MM.1S (cell line): ENCODE results near the gene DZIP1.

Experiments used
- DNase-seq: peaks from one replicate; pipeline ENCODE4 v3.0.0-alpha.2; 2015
- H2AFZ ChIP-seq: fragments of 300-600 bp; sonication (generic); 2 replicates; pipeline ENCODE4 v1.6.0; 2016; ENCODE audit warnings: antibody characterized with exemption, low read length
- H3F3A ChIP-seq: fragments of 300-600 bp; sonication (generic); 2 replicates; pipeline ENCODE4 v1.6.1; 2016; ENCODE audit warnings: mild to moderate bottlenecking, antibody characterized with exemption, low read length, moderate library complexity, mixed read lengths; ENCODE audit not compliant: insufficient read depth
- H3K27ac ChIP-seq: fragments of 300-600 bp; sonication (generic); 2 replicates; pipeline ENCODE4 v1.5.1; 2016; ENCODE audit warnings: mild to moderate bottlenecking, low read length
- H3K27me3 ChIP-seq: fragments of 300-600 bp; sonication (generic); replicated peaks from 2 replicates; pipeline ENCODE4 v1.6.0; 2016; ENCODE audit warnings: low read length; ENCODE audit not compliant: insufficient read depth
- H3K36me3 ChIP-seq: fragments of 300-600 bp; sonication (generic); replicated peaks from 2 replicates; pipeline ENCODE4 v1.6.1; 2016; ENCODE audit warnings: mild to moderate bottlenecking, low read length, mixed read lengths; ENCODE audit not compliant: insufficient read depth
- H3K4me1 ChIP-seq: fragments of 300-600 bp; sonication (generic); 2 replicates; pipeline ENCODE4 v1.6.1; 2016; ENCODE audit warnings: low read length, mixed read lengths
- H3K4me2 ChIP-seq: fragments of 300-600 bp; sonication (generic); 2 replicates; pipeline ENCODE4 v1.6.0; 2016; ENCODE audit warnings: low read depth, low read length
- H3K4me3 ChIP-seq: fragments of 300-600 bp; sonication (generic); 2 replicates; pipeline ENCODE4 v1.5.1; 2016; ENCODE audit warnings: low read length, mixed read lengths
- H3K79me2 ChIP-seq: fragments of 300-600 bp; sonication (generic); 2 replicates; pipeline ENCODE4 v1.6.1; 2016; ENCODE audit warnings: mixed run types, low read length, mixed read lengths
- H3K9ac ChIP-seq: fragments of 300-600 bp; sonication (generic); 2 replicates; pipeline ENCODE4 v1.6.1; 2016; ENCODE audit warnings: low read length, mixed read lengths
- H3K9me2 ChIP-seq: fragments of 300-600 bp; sonication (generic); replicated peaks from 2 replicates; pipeline ENCODE4 v1.6.1; 2016; ENCODE audit warnings: mild to moderate bottlenecking, low read length, mixed read lengths; ENCODE audit not compliant: insufficient read depth
- H3K9me3 ChIP-seq: fragments of 300-600 bp; sonication (generic); replicated peaks from 2 replicates; pipeline ENCODE4 v1.6.1; 2016; ENCODE audit warnings: mild to moderate bottlenecking, low read length, mixed read lengths; ENCODE audit not compliant: insufficient read depth
- H4K20me1 ChIP-seq: fragments of 300-600 bp; sonication (generic); 2 replicates; pipeline ENCODE4 v1.6.1; 2016; ENCODE audit warnings: mild to moderate bottlenecking, low read length, moderate library complexity, mixed read lengths; ENCODE audit not compliant: insufficient read depth
- EZH2 ChIP-seq: fragments of 300-600 bp; sonication (generic); optimal IDR thresholded peaks from 2 replicates; pipeline ENCODE3; 2017; ENCODE audit warnings: low read depth, mild to moderate bottlenecking, antibody characterized with exemption, low read length, mixed read lengths
- EZH2phosphoT487 ChIP-seq: fragments of 300-600 bp; sonication (generic); IDR thresholded peaks from 2 replicates; pipeline ENCODE4 v1.6.1; 2018; ENCODE audit warnings: antibody characterized with exemption, low read length
- TF ChIP-seq, protein P1 (sequence below): fragments of 300-600 bp; sonication (generic); IDR thresholded peaks from 2 replicates; pipeline ENCODE4 v1.5.1; 2016; ENCODE audit warnings: antibody characterized with exemption, low read length, mixed read lengths

The DZIP1 gene

DNA sequence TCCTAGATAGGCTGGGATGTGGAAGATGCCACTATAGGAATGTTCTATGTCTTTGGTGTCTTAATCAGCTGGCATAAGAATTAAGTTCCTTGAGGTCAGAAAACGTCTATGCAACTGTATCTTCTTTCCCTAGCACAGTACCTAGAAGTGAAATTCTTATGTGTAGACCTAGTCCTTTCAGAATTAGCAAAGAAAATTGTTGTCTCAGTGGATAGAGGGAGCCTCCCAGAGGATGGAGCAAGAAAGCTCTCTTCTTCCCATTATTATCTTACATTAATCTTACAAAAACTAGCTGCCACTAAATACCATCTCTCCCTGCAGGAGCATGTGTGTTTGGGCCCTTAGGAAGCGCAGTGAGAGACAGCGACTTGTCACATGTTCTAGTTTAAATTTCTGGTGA lies 80.4 kb downstream of the DZIP1 start:
- H3F3A ChIP-seq: no peaks in the 10 kb centered on the region
- H4K20me1 ChIP-seq: no peaks in the 10 kb centered on the region
- TF ChIP-seq, protein P1, sequence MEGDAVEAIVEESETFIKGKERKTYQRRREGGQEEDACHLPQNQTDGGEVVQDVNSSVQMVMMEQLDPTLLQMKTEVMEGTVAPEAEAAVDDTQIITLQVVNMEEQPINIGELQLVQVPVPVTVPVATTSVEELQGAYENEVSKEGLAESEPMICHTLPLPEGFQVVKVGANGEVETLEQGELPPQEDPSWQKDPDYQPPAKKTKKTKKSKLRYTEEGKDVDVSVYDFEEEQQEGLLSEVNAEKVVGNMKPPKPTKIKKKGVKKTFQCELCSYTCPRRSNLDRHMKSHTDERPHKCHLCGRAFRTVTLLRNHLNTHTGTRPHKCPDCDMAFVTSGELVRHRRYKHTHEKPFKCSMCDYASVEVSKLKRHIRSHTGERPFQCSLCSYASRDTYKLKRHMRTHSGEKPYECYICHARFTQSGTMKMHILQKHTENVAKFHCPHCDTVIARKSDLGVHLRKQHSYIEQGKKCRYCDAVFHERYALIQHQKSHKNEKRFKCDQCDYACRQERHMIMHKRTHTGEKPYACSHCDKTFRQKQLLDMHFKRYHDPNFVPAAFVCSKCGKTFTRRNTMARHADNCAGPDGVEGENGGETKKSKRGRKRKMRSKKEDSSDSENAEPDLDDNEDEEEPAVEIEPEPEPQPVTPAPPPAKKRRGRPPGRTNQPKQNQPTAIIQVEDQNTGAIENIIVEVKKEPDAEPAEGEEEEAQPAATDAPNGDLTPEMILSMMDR: no peak
- no peak for TF ChIP-seq EZH2phosphoT487
- no peak overlapping the region for H3K4me2 ChIP-seq
- DNase-seq: no peak
- H3K27ac ChIP-seq: no peak overlapping the region
- no peaks in the 10 kb centered on the region for H3K9me3 ChIP-seq
- H3K79me2 ChIP-seq: no peaks in the 10 kb centered on the region
- H3K4me1 ChIP-seq: no peaks in the 10 kb centered on the region
- no peaks in the 10 kb centered on the region for H3K27me3 ChIP-seq
- no peaks in the 10 kb centered on the region for H3K9me2 ChIP-seq
- H3K4me3 ChIP-seq: no peak overlapping the region
- no peaks in the 10 kb centered on the region for H3K36me3 ChIP-seq
- no peak overlapping the region for H3K9ac ChIP-seq
- no peak overlapping the region for H2AFZ ChIP-seq

DNA sequence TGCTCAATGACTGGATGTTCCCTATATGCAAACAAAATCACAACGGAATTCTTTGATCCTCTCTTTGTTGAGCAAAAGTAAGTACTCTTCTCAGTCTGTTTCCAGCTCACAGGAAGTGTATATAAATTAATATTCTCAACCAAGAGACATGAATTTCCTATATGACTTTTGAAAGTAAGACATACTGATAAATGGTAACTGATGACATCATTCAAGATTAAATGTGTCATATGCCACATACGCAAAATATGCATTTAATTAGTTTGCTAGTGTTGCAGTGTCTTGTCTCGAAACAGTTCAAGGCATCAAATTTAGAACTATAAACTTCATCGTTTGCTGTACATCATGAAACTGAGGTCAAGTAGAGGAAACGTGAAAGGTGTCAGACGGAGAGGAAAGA lies 84.1 kb downstream of the DZIP1 start:
- TF ChIP-seq, protein P1: no peak
- no peak for TF ChIP-seq EZH2phosphoT487
- Histone ChIP-seq H3K27ac (no peak overlapping the region), H2AFZ (no peak overlapping the region), H4K20me1 (no peaks in the 10 kb centered on the region), H3K27me3 (no peaks in the 10 kb centered on the region), H3K36me3 (no peaks in the 10 kb centered on the region), H3K4me2 (no peak overlapping the region), H3K4me3 (no peak overlapping the region), H3K79me2 (no peaks in the 10 kb centered on the region), H3K9me2 (no peaks in the 10 kb centered on the region), H3K9me3 (no peaks in the 10 kb centered on the region), H3K4me1 (no peaks in the 10 kb centered on the region), H3F3A (no peaks in the 10 kb centered on the region), H3K9ac (no peak overlapping the region)
- DNase-seq: no peak

DNA sequence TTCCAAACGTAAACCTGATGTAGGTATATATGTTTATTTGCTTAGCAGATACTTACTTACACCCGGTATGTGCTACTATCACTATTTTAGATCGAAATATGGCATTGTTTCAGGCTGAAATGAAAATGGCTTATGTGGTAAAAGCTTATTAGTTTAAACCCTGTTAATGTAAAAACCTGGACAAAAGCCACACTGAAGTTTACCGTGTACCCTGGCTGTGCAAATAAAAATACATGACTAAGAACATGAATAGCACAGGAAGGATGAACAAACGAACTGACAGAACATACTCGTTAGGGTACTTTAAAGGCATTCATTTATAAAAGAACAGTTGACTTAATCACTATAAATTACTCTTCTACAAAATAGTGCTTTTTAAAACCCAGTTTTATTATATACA lies 85.4 kb downstream of the DZIP1 start:
- TF ChIP-seq, protein P1: no peak
- TF ChIP-seq EZH2phosphoT487: no peak
- TF ChIP-seq EZH2: no peak
- no peak for DNase-seq
- Histone ChIP-seq H4K20me1 (no peaks in the 10 kb centered on the region), H3K27ac (no peak overlapping the region), H3K36me3 (no peaks in the 10 kb centered on the region), H3K4me3 (no peak overlapping the region), H3K4me2 (no peak overlapping the region), H3K79me2 (no peaks in the 10 kb centered on the region), H3K4me1 (no peaks in the 10 kb centered on the region), H3F3A (no peaks in the 10 kb centered on the region), H2AFZ (no peak overlapping the region), H3K27me3 (no peaks in the 10 kb centered on the region), H3K9me3 (no peaks in the 10 kb centered on the region), H3K9ac (no peak overlapping the region), H3K9me2 (no peaks in the 10 kb centered on the region)

DNA sequence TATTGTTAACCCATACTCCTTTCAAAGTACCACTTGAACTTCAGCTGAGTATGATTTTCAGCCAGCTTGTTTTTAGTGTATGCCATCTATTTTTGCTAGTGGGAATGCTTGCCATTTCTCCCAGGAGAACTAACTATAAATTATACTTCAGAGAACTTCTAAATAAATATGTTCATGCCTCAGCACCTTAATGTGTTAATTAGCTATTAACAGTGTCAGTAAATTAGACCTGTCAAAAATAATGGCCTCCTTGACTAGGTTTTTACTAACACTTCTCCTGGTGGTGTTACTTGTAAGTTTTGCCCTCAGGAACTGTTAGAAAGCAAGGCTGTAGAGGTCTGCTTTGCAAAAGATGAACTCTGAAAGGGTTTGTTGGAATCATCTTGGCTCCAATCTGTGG lies 87.5 kb downstream of the DZIP1 start:
- Histone ChIP-seq H3K79me2 (no peaks in the 10 kb centered on the region), H3K36me3 (no peaks in the 10 kb centered on the region), H3K9ac (no peak overlapping the region), H3K4me3 (no peak overlapping the region), H3K9me2 (no peaks in the 10 kb centered on the region), H3K4me2 (no peak overlapping the region), H3K9me3 (no peaks in the 10 kb centered on the region), H2AFZ (no peak overlapping the region), H4K20me1 (no peaks in the 10 kb centered on the region), H3K4me1 (no peaks in the 10 kb centered on the region), H3F3A (no peaks in the 10 kb centered on the region), H3K27me3 (no peaks in the 10 kb centered on the region), H3K27ac (no peak overlapping the region)
- no peak for DNase-seq
- TF ChIP-seq EZH2: no peak
- TF ChIP-seq, protein P1: no peak
- TF ChIP-seq EZH2phosphoT487: no peak
